Kidney (tissue), 14 donors: Measurements from ENCODE around the gene NPFFR1. TPM values are rescaled to one million over a fixed set of nuclear protein-coding genes. Genes with fewer than 3 reads are reported as not detected.

ENCODE experiments used
- DNase-seq, 5 donors: peaks; one replicate each; pipeline ENCODE4 v3.0.0-alpha.2; 2013 to 2020
- FAIRE-seq: peaks from 2 replicates; lab custom pipeline; 2012; peaks lifted over from hg19 to GRCh38; lab: Jason Lieb, UNC
- H3K27ac ChIP-seq, 2 donors: one replicate each; pipeline ENCODE4 v1.7.0; 2013; ENCODE audit warnings: low read depth in 2 of 2, low read length in 2 of 2, inconsistent platforms in 1 of 2
- H3K27me3 ChIP-seq: one replicate; pipeline ENCODE4 v1.7.1; 2013; ENCODE audit warnings: low read length, inconsistent platforms; ENCODE audit not compliant: control insufficient read depth, insufficient read depth
- H3K36me3 ChIP-seq, 3 donors: one replicate each; pipeline versions ENCODE4 v1.7.0 to v1.7.1; 2013; ENCODE audit warnings: low read length in 3 of 3, control low read depth in 1 of 3, inconsistent platforms in 1 of 3; ENCODE audit not compliant: insufficient read depth in 3 of 3, control insufficient read depth in 2 of 3
- H3K4me1 ChIP-seq, 3 donors: one replicate each; pipeline versions ENCODE4 v1.7.0 to v1.7.1; 2013; ENCODE audit warnings: low read length in 3 of 3, inconsistent platforms in 1 of 3, low read depth in 1 of 3; ENCODE audit not compliant: control insufficient read depth in 2 of 3, insufficient read depth in 2 of 3
- H3K4me3 ChIP-seq, 3 donors: one replicate each; pipeline versions ENCODE4 v1.7.0 to v1.8.1; 2013; ENCODE audit warnings: low read length in 3 of 3, control low read depth in 1 of 3, inconsistent platforms in 1 of 3
- H3K9ac ChIP-seq, 3 donors: one replicate each; pipeline versions ENCODE4 v1.7.0 to v1.7.1; 2013; ENCODE audit warnings: low read length in 3 of 3, control low read depth in 1 of 3, inconsistent platforms in 1 of 3
- H3K9me3 ChIP-seq, 3 donors: one replicate each; pipeline versions ENCODE4 v1.7.0 to v1.7.1; 2013; ENCODE audit warnings: low read length in 3 of 3, control low read depth in 1 of 3, inconsistent platforms in 1 of 3; ENCODE audit not compliant: control insufficient read depth in 2 of 3, insufficient read depth in 1 of 3
- CTCF ChIP-seq: IDR thresholded peaks from 3 replicates; pipeline ENCODE4 v1.5.1; 2012; ENCODE audit warnings: mild to moderate bottlenecking, moderate library complexity, borderline replicate concordance; ENCODE audit not compliant: insufficient read depth; ENCODE audit errors: extremely low read depth
- intact Hi-C: fragments of 100-400 bp; cut with DNase I; formaldehyde crosslinking; loops from one replicate; pipeline ENCODE4 v1.11.1; 2022
- polyA plus RNA-seq: library from polyadenylated mRNA; stranded (reverse); fragments of 350-450 nt; fragmentation: Illumina TruSeq; extraction: RNeasy Lipid Tissue Mini Kit (QIAGEN cat#74804); gene quantifications from one replicate; pipeline ENCODE4 v1.2.3, GENCODE V29; 2014; ENCODE audit warnings: low read depth, low replicate concordance; ENCODE audit not compliant: insufficient read depth
- total RNA-seq: library from RNA; stranded (reverse); fragmentation: NEBNext Ultra II Directional; extraction: Animal tissue kit (Norgen Biotek cat#: 25700); gene quantifications from one replicate; pipeline ENCODE4 v1.2.1, GENCODE V29; 2021
- donor health status: control.
- donor health status: control.
- donor health status: control.
- donor health status: control.
- donor health status: control.
- donor health status: DM: yes; HTN: yes; CAD: no.
- donor health status: Normal renal cell carcinoma (clear cell type).

NPFFR1 gene
- total and polyA plus RNA-seq, 2 donors from 2014 or later: 0.09 TPM; not detected in 1

GRCh38 chr10:70274643-70275042 lies 9.2 kb downstream of the NPFFR1 start:
- Histone ChIP-seq H3K4me3 (no peak overlapping the region), H3K9ac (no peak overlapping the region), H3K4me1 (peaks cover 0 to 2% (median 0%) of the 10 kb centered on the region in 3 donors), H3K27me3 (no peaks in the 10 kb centered on the region), H3K9me3 (peaks cover 0 to 4% (median 2%) of the 10 kb centered on the region in 3 donors), H3K27ac (no peak overlapping the region), H3K36me3 (no peaks in the 10 kb centered on the region)
- intact Hi-C loops: no loop called here
- no peak for TF ChIP-seq CTCF
- DNase-seq (no peak), FAIRE-seq (no peak)

GRCh38 chr10:70272925-70273316 lies 10.9 kb downstream of the NPFFR1 start:
- Histone ChIP-seq H3K9me3 (peaks cover 0 to 4% (median 2%) of the 10 kb centered on the region in 3 donors), H3K4me3 (no peak overlapping the region), H3K27me3 (no peaks in the 10 kb centered on the region), H3K4me1 (peaks cover 0 to 2% (median 0%) of the 10 kb centered on the region in 3 donors), H3K9ac (no peak overlapping the region), H3K27ac (no peak overlapping the region), H3K36me3 (no peaks in the 10 kb centered on the region)
- no peak for FAIRE-seq
- intact Hi-C loops: no loop called here
- peak in 1 of 5 donors; percentile 45 for DNase-seq
- TF ChIP-seq CTCF: peak; percentile 35

- Histone ChIP-seq H3K27ac (no peak overlapping the region), H3K27me3 (no peaks in the 10 kb centered on the region), H3K9ac (no peak overlapping the region), H3K4me1 (peaks cover 0 to 2% (median 0%) of the 10 kb centered on the region in 3 donors), H3K4me3 (no peak overlapping the region), H3K9me3 (peaks cover 0 to 4% (median 2%) of the 10 kb centered on the region in 3 donors), H3K36me3 (no peaks in the 10 kb centered on the region)
- no peak for FAIRE-seq
- TF ChIP-seq CTCF: no peak
- intact Hi-C loops: no loop called here
- DNase-seq: no peak
Measured at GRCh38 chr10:70271996-70272924, 11.5 kb downstream of the NPFFR1 start.
